H1 (cell line): ENCODE results near the gene SEC11A. TPM values are rescaled to one million over a fixed set of nuclear protein-coding genes. Genes with fewer than 3 reads are reported as not detected.
A peak's percentile ranks its signal among the peaks of the same experiment; 100 is the strongest.

Experiments
- CTCF ChIA-PET: fragments of 300-600 bp; sonication (Branson Sonifier 250); formaldehyde crosslinking; loops from one replicate; lab custom pipeline; 2021; ENCODE audit not compliant: partially characterized antibody; lab: Charles Lee
- POLR2A ChIA-PET: fragments of 300-600 bp; sonication (Branson Sonifier 250); formaldehyde crosslinking; loops from one replicate; lab custom pipeline; 2021; ENCODE audit warnings: inconsistent platforms; ENCODE audit not compliant: partially characterized antibody; lab: Charles Lee
- DNase-seq, 2 experiments: peaks; one replicate each; pipeline versions ENCODE4 v3.0.0 to v3.0.0-alpha.2; 2010 to 2022; ENCODE audit warnings: low spot score in 2 of 2, low read depth in 1 of 2, mixed read lengths in 1 of 2
- FAIRE-seq: peaks from 2 replicates; lab custom pipeline; 2011; peaks lifted over from hg19 to GRCh38; lab: Jason Lieb, UNC
- H2AFZ ChIP-seq: 2 replicates; pipeline ENCODE4 v1.8.1; 2012; ENCODE audit warnings: low read length, inconsistent platforms
- H2AK5ac ChIP-seq: 2 replicates; pipeline ENCODE4 v1.6.1; 2013; ENCODE audit warnings: low read depth, low read length
- H2BK120ac ChIP-seq: replicated peaks from 2 replicates; pipeline ENCODE3; 2013; ENCODE audit warnings: low read depth, low read length, inconsistent platforms
- H2BK12ac ChIP-seq: 2 replicates; pipeline ENCODE4 v1.6.1; 2013; ENCODE audit warnings: low read depth, low read length
- H2BK15ac ChIP-seq: 2 replicates; pipeline ENCODE4 v1.6.1; 2013; ENCODE audit warnings: low read length
- H2BK20ac ChIP-seq: 2 replicates; pipeline ENCODE4 v1.6.1; 2013; ENCODE audit warnings: low read length
- H2BK5ac ChIP-seq: 2 replicates; pipeline ENCODE4 v1.6.1; 2013; ENCODE audit warnings: low read depth, low read length
- H3K14ac ChIP-seq: 2 replicates; pipeline ENCODE4 v1.6.1; 2013; ENCODE audit warnings: inconsistent platforms; ENCODE audit not compliant: insufficient read length
- H3K18ac ChIP-seq: 2 replicates; pipeline ENCODE4 v1.6.1; 2013; ENCODE audit warnings: low read length; ENCODE audit errors: extremely low read depth
- H3K23ac ChIP-seq: 2 replicates; pipeline ENCODE4 v1.6.1; 2013; ENCODE audit warnings: inconsistent platforms; ENCODE audit not compliant: insufficient read length
- H3K23me2 ChIP-seq: 2 replicates; pipeline ENCODE4 v1.6.1; 2013; ENCODE audit warnings: low read depth, low read length
- H3K27ac ChIP-seq: 2 replicates; pipeline ENCODE4 v1.6.1; 2011; ENCODE audit warnings: low read depth, low read length, inconsistent platforms
- H3K27me3 ChIP-seq, 4 experiments: replicated peaks in 1 of 4; 1 replicate in 1 of 4; 2 replicates in 3 of 4; pipeline versions ENCODE4 v1.6.1 to v1.8.1; 2011 to 2013; ENCODE audit warnings: low read length in 3 of 4, mild to moderate bottlenecking in 3 of 4, inconsistent platforms in 2 of 4, mixed read lengths in 2 of 4, moderate library complexity in 1 of 4; ENCODE audit not compliant: control insufficient read depth in 3 of 4, insufficient read depth in 3 of 4; ENCODE audit errors: extremely low read depth in 1 of 4
- H3K36me3 ChIP-seq, 4 experiments: 2 replicates each; pipeline versions ENCODE4 v1.6.1 to v1.8.1; 2011 to 2013; ENCODE audit warnings: mild to moderate bottlenecking in 4 of 4, low read length in 3 of 4, moderate library complexity in 2 of 4, control low read depth in 1 of 4, inconsistent platforms in 1 of 4; ENCODE audit not compliant: insufficient read depth in 4 of 4, control insufficient read depth in 2 of 4
- H3K4ac ChIP-seq: replicated peaks from 2 replicates; pipeline ENCODE3; 2013; ENCODE audit warnings: low read length, low read depth, mixed read lengths, inconsistent platforms; ENCODE audit not compliant: insufficient read length
- H3K4me1 ChIP-seq, 4 experiments: replicated peaks in 1 of 4; 1 replicate in 1 of 4; 2 replicates in 3 of 4; pipeline versions ENCODE4 v1.6.1 to v1.8.1; 2011 to 2013; ENCODE audit warnings: low read length in 3 of 4, inconsistent platforms in 2 of 4, mixed read lengths in 1 of 4; ENCODE audit not compliant: insufficient read depth in 4 of 4, control insufficient read depth in 3 of 4
- H3K4me2 ChIP-seq, 2 experiments: 2 replicates each; pipeline versions ENCODE4 v1.6.1 to v1.8.1; 2011 to 2013; ENCODE audit warnings: low read depth in 2 of 2, low read length in 2 of 2, control low read depth in 1 of 2, inconsistent platforms in 1 of 2, mild to moderate bottlenecking in 1 of 2; ENCODE audit not compliant: insufficient read depth in 1 of 2
- H3K4me3 ChIP-seq, 4 experiments: fragments of 200-600, 300-600 bp in 1 of 4; sonication (generic), shearing (Covaris generic), sonication (Bioruptor Twin) in 1 of 4; 2 replicates each; pipeline versions ENCODE4 v1.5.1 to v1.8.1; 2011 to 2016; ENCODE audit warnings: low read length in 4 of 4, low read depth in 3 of 4, control low read depth in 2 of 4, inconsistent platforms in 2 of 4, mild to moderate bottlenecking in 2 of 4, mixed read lengths in 1 of 4, moderate library complexity in 1 of 4; ENCODE audit not compliant: insufficient read depth in 2 of 4; ENCODE audit errors: extremely low read depth in 1 of 4
- H3K56ac ChIP-seq: replicated peaks from 2 replicates; pipeline ENCODE3; 2013; ENCODE audit warnings: low read depth, mild to moderate bottlenecking, mixed read lengths, low read length, inconsistent platforms; ENCODE audit not compliant: insufficient read length
- H3K79me1 ChIP-seq: 2 replicates; pipeline ENCODE4 v1.6.1; 2013; ENCODE audit warnings: low read depth, low read length, control low read depth
- H3K79me2 ChIP-seq, 2 experiments: 2 replicates each; pipeline versions ENCODE4 v1.6.1 to v1.8.1; 2012 to 2013; ENCODE audit warnings: low read length in 2 of 2, mild to moderate bottlenecking in 2 of 2, inconsistent platforms in 1 of 2; ENCODE audit not compliant: insufficient read depth in 2 of 2, control insufficient read depth in 1 of 2
- H3K9ac ChIP-seq, 4 experiments: replicated peaks in 1 of 4; 1 replicate in 1 of 4; 2 replicates in 3 of 4; pipeline versions ENCODE4 v1.6.1 to v1.8.1; 2011 to 2013; ENCODE audit warnings: low read depth in 3 of 4, low read length in 3 of 4, control low read depth in 2 of 4, mild to moderate bottlenecking in 2 of 4, moderate library complexity in 2 of 4, inconsistent platforms in 1 of 4; ENCODE audit errors: extremely low read depth in 1 of 4
- H3K9me3 ChIP-seq, 2 experiments: 2 replicates each; pipeline versions ENCODE4 v1.6.1 to v1.8.1; 2012 to 2013; ENCODE audit warnings: mild to moderate bottlenecking in 2 of 2, moderate library complexity in 2 of 2, control low read depth in 1 of 2, inconsistent platforms in 1 of 2, low read depth in 1 of 2, low read length in 1 of 2, mixed read lengths in 1 of 2; ENCODE audit not compliant: insufficient read depth in 2 of 2
- H4K20me1 ChIP-seq, 2 experiments: replicated peaks in 1 of 2; 2 replicates each; pipeline versions ENCODE3 to v1.8.1; 2011 to 2013; ENCODE audit warnings: inconsistent platforms in 2 of 2, low read length in 2 of 2, mild to moderate bottlenecking in 1 of 2; ENCODE audit not compliant: insufficient read depth in 2 of 2, control insufficient read depth in 1 of 2
- H4K5ac ChIP-seq: 2 replicates; pipeline ENCODE4 v1.6.1; 2013; ENCODE audit warnings: low read length, low read depth, mixed read lengths, inconsistent platforms; ENCODE audit not compliant: insufficient read length
- H4K8ac ChIP-seq: 2 replicates; pipeline ENCODE4 v1.8.0; 2013; ENCODE audit warnings: mild to moderate bottlenecking, moderate library complexity, low read length, inconsistent platforms; ENCODE audit not compliant: insufficient read depth; ENCODE audit errors: extremely low read depth
- H4K91ac ChIP-seq: replicated peaks from 2 replicates; pipeline ENCODE3; 2013; ENCODE audit warnings: low read length, mixed read lengths, inconsistent platforms; ENCODE audit not compliant: insufficient read length
- CEBPB ChIP-seq: IDR thresholded peaks from 2 replicates; pipeline ENCODE4 v1.6.1; 2012; ENCODE audit warnings: low read depth, low read length
- CREB1 ChIP-seq: IDR thresholded peaks from 2 replicates; pipeline ENCODE4 v1.6.1; 2012; ENCODE audit warnings: inconsistent platforms
- GABPA ChIP-seq: IDR thresholded peaks from 2 replicates; pipeline ENCODE4 v1.6.1; 2011; ENCODE audit warnings: mild to moderate bottlenecking, low read length, moderate library complexity, borderline replicate concordance; ENCODE audit not compliant: insufficient read depth
- JUND ChIP-seq: IDR thresholded peaks from 2 replicates; pipeline ENCODE4 v1.6.1; 2011; ENCODE audit warnings: mild to moderate bottlenecking, improper control_type of control experiment, low read length
- RFX5 ChIP-seq: IDR thresholded peaks from 2 replicates; pipeline ENCODE4 v1.6.1; 2011; ENCODE audit warnings: low read depth, low read length, improper control_type of control experiment, borderline replicate concordance
- USF2 ChIP-seq: IDR thresholded peaks from 2 replicates; pipeline ENCODE4 v1.6.1; 2011; ENCODE audit warnings: low read length, improper control_type of control experiment
- WGBS, 2 experiments: shearing (Covaris generic) in 1 of 2; methylation state at CpG; one replicate each; pipeline versions ENCODE4 v1.1.6 to v1.1.7; 2013 to 2015; ENCODE audit warnings: low lambda C conversion rate in 2 of 2, mixed read lengths in 2 of 2, inconsistent platforms in 1 of 2, low coverage in 1 of 2, missing lambda C conversion rate in 1 of 2; ENCODE audit not compliant: insufficient replicate concordance in 2 of 2, insufficient coverage in 1 of 2, insufficient read length in 1 of 2; ENCODE audit errors: extremely low coverage in 1 of 2, missing lambda C conversion rate in 1 of 2; 5-methylcytosine and 5-hydroxymethylcytosine counted together
- polyA plus RNA-seq, 7 experiments: library from polyadenylated mRNA; depleted of rRNA in 3 of 7; stranded (reverse) in 5 of 7; unstranded in 2 of 7; fragments of >200 nt in 5 of 7; fragments of 200-250 nt in 2 of 7; gene quantifications; 1 replicate in 5 of 7; 2 replicates in 1 of 7; 4 replicates in 1 of 7; pipeline versions ENCODE4 v1.2.1 to v1.2.3, GENCODE V29; 2011 to 2013; ENCODE audit warnings: missing spikeins in 2 of 7, mixed read lengths in 2 of 7
- total RNA-seq: library from RNA; stranded (reverse); fragmentation: NEBNext Ultra II Directional; extraction: Animal tissue kit (Norgen Biotek cat#: 25700); gene quantifications from 2 replicates; pipeline ENCODE4 v1.2.1, GENCODE V29; 2021

SEC11A gene
- total and polyA plus RNA-seq, 2 of the 8 experiments (the other 6 are each of a cell fraction or from before 2014, with no cell fraction given): 268 to 316 TPM

DNA sequence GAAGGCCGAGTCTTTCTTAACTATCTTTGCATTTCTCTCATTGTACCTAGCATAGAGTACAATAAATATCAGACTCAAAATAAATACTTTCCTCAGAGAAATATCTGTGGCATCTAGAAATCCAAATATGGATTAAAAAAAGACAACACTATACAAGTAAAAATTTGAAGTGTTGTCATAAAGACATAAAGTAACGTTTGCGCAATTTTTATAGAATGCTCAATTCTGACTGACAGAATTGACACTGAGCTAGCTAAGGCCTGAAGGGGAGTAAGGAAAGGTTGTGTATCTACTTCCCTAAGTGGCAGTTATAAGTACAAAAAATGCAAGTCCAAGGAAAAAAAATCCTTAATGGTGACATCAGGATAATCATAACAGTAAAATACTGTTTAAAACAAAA, 1.1 kb downstream of the SEC11A start:
- Histone ChIP-seq H3K9ac (peak overlapping the region in 3 of 4 experiments; percentile 74 to 88 (median 86); a peak in 6 of 7 replicates), H3K23ac (no peak overlapping the region), H4K20me1 (peaks cover 5 to 6% of the 10 kb centered on the region in 2 experiments), H2BK12ac (no peak overlapping the region), H2BK120ac (no peak overlapping the region), H3K4me1 (peaks cover 0 to 6% (median 1%) of the 10 kb centered on the region in 4 experiments; a peak in 2 of 7 replicates), H3K27ac (0 out of 2 replicates have a peak overlapping the region, but pooled peaks have one; percentile 80), H2BK5ac (no peak overlapping the region), H3K56ac (no peak overlapping the region), H4K5ac (no peak overlapping the region), H4K91ac (no peak overlapping the region), H2BK15ac (no peak overlapping the region), H3K79me1 (no peaks in the 10 kb centered on the region), H3K27me3 (no peaks in the 10 kb centered on the region), H2AK5ac (no peak overlapping the region), H3K18ac (no peak overlapping the region), H3K36me3 (peaks cover 0 to 15% (median 5%) of the 10 kb centered on the region in 4 experiments; a peak in 6 of 8 replicates), H3K4me3 (peak overlapping the region; percentile 88 to 95 (median 90); a peak in 7 of 8 replicates), H2AFZ (no peak overlapping the region), H3K9me3 (no peaks in the 10 kb centered on the region), H3K4ac (no peak overlapping the region), H3K23me2 (peaks cover 3% of the 10 kb centered on the region; the same call in 1 of the 2 replicates), H4K8ac (no peak overlapping the region), H3K4me2 (peak overlapping the region; percentile 78 to 90), H3K79me2 (peaks cover 7 to 55% of the 10 kb centered on the region in 2 experiments), H3K14ac (no peak overlapping the region), H2BK20ac (no peak overlapping the region)
- FAIRE-seq: no peak
- ChIA-PET POLR2A (interaction anchor here (0.8 to 6.2 kb wide), 10 partner anchors 7 to 67 kb away, joined by 3 to 43 read pairs (median 6); no protein-coding TSS in a partner anchor), CTCF (interaction anchor here (0.8 to 2.4 kb wide), 5 partner anchors 9 to 56 kb away, joined by 3 to 9 read pairs (median 3); no protein-coding TSS in a partner anchor)
- WGBS, 2 experiments: 70% methylated on average over 3 of the region's 3 CpGs; no CpG with 5 or more reads in 1 of the 2 experiments
- DNase-seq: no peak
- no peak for TF ChIP-seq USF2
- no peak for TF ChIP-seq CREB1
- TF ChIP-seq GABPA: no peak
- no peak for TF ChIP-seq JUND
- peak; percentile 23; the same call in 1 of the 2 replicates for TF ChIP-seq CEBPB
- no peak for TF ChIP-seq RFX5
